ENCODE measurements around the gene RPL34. TPM values are rescaled to one million over a fixed set of nuclear protein-coding genes. Genes with fewer than 3 reads are reported as not detected.

RPL34 gene
- total RNA-seq, 2 experiments from 2014 or later: 1,983 to 2,004 TPM

DNA sequence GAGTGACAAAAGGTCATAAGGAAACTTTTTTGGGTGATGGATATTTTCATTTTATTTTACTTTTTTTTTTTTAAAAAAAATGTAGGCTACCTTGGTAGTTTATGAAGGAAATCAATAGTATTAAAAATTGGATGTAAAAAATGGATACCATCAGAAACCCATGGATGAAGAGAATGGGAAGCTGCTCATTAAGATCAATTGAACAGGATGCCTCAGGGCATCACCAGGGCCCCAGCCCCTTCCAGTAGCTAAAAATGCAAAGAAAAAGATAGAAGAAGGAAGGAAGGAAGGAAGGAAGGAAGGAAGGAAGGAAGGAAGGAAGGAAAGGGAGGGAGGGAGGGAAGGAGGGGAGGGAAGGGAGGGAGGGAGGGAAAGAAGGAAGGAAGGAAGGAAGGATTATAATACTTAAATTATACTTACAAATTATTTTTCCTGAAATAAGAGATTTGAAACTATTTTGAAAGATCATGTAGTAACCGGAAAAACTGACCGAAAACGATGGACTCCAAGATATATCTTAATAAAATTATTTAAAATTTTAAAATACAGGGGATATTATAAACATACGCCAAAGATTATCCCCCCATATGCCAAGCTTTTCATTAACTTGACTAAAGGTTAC is 54.1 kb downstream of the RPL34 start:
- no peak for DNase-seq
- intact Hi-C loops (cut with micrococcal nuclease): no loop called here
- Mint-ChIP-seq H3K9me3 (no peaks in the 10 kb centered on the region), H3K36me3 (ENCODE audit: low read depth) (peaks cover 18% of the 10 kb centered on the region), H3K27ac (no peak overlapping the region), H3K4me3 (no peak overlapping the region), H3K27me3 (ENCODE audit: low read depth) (no peaks in the 10 kb centered on the region), H3K4me1 (ENCODE audit: low read depth) (no peaks in the 10 kb centered on the region)
- CTCF ChIA-PET: no interaction called here

Other genes starting within 250 kb of the RPL34 start
- 10 to 100 TPM; 72.5 to 73.3 TPM for gene OSTC, start 30.0 kb downstream of the RPL34 start, total RNA-seq
- not detected for gene ETNPPL, start 142.5 kb downstream of the RPL34 start, total RNA-seq